HG03139 (cell line): Measurements from ENCODE around the gene BRD3OS.

ENCODE experiments used
- ATAC-seq: cut with Tn5 transposase; IDR thresholded peaks from one replicate; pipeline ENCODE4 v1.9.1; 2021; ENCODE audit not compliant: unreplicated experiment

BRD3OS gene

GRCh38 chr9:134024828-134025605, at the start of gene BRD3OS:
Gene BRD3OS (plus strand): TSS chr9:134025481. CDS start chr9:134026748, 1,267 bp downstream.
- ATAC-seq, result peak; percentile 78

DNA sequence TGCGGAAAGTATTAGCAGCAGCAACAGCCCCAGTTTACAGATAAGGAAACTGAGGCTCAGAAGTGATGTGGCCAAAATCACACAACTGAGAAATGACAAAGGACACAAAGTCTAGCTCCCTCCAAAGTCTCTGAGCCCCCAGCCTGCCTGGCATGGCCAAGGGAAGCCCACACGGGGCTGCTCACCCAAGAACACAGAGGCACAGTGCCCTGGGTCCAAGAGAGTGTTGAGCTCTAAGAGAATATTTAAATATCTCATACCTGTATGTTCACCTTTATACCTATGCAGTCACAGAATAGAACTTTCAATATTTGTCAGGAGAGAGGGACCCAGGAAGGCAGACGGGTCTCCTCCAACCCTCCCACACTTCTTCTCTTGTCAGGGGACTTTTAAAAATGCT, 49.8 kb upstream of the BRD3OS start:
- no peak for ATAC-seq

GRCh38 chr9:133976191-133976861, 49.0 kb upstream of the BRD3OS start:
- ATAC-seq, result no peak

GRCh38 chr9:133976887-133977286, 48.4 kb upstream of the BRD3OS start:
- no peak for ATAC-seq

GRCh38 chr9:133977421-133978201, 47.7 kb upstream of the BRD3OS start:
- ATAC-seq, result no peak

DNA sequence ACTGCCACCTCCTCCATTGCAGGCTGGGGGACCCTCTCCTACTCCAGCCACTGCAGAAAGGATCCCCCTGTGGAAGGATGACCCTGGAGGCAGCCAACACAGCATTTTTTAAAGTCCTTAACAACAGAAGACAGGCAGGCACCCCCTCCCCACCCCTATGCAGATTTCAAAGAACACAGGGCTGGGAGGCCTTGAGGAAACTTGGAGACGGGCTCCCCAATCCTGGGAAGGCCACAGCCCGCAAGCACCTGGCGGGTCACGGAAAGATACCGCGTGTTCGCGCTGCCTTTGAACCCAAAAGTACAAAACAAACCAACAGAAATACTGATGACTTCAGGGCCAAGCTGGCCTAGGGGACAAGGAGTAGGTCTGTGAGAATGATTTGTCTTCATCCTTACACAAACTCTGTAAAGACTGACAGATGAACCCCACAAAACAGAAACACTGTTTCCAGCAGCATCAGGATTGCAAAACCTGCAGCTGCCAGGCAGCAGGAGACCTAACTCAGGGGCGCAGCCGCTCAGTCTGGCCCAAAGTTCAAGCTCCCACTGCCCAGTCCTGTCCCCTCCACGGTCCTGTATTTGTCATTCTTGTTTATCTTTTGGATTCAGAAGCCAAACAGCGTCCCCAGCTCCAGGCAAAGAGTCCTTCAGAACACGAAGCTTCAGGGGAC, 46.9 kb upstream of the BRD3OS start:
- ATAC-seq, result no peak

DNA sequence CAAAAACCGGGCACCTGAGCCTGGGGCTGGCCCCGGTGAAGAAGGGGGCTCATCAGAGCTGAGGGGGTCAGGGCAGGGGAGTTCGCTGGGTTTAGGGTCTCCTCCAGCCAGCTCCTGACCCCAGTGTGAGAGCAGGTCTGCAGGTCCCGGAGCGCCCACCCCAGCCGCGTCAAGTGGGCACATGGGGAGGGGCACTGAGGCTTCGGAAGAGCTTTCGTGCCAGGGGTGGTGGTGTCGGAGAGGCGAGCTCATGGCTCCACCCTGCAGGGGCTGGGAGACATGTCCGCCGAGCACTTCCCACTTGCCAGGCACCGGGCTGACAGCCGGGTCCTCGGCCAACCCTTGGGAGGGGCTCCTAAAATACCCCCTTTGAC, 46.4 kb upstream of the BRD3OS start:
- no peak for ATAC-seq

DNA sequence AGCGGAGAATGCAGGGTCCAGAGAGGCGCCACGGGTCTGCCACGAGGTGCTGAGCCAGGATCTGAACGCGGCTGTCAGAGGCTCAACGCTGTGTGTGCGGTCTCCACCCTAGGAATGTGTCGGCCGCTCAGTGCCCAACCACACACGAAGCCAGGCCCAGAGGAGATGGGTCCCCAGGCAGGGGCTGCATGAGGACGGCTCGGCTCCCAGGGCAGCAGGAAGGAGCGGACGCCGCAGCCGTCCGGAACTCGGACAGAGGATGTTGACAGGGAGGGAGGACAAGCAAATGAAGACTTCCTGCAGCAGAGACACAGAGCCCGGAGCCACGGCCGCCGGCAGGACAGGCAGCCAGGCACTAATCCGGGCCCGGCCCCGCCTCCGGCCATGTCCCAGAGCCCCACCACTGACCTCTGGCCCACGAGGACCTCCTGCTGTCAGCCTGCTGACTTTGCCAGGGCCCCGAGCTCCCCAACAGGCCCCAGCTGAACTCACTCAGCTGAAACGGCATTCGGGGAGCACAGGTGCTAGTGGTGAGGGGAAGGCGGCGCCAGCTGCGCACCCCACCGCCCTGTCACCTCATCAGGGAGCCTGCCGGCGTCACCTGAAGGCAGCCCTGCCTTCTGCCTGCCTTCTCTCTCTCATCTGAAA, 45.9 kb upstream of the BRD3OS start:
- no peak for ATAC-seq

DNA sequence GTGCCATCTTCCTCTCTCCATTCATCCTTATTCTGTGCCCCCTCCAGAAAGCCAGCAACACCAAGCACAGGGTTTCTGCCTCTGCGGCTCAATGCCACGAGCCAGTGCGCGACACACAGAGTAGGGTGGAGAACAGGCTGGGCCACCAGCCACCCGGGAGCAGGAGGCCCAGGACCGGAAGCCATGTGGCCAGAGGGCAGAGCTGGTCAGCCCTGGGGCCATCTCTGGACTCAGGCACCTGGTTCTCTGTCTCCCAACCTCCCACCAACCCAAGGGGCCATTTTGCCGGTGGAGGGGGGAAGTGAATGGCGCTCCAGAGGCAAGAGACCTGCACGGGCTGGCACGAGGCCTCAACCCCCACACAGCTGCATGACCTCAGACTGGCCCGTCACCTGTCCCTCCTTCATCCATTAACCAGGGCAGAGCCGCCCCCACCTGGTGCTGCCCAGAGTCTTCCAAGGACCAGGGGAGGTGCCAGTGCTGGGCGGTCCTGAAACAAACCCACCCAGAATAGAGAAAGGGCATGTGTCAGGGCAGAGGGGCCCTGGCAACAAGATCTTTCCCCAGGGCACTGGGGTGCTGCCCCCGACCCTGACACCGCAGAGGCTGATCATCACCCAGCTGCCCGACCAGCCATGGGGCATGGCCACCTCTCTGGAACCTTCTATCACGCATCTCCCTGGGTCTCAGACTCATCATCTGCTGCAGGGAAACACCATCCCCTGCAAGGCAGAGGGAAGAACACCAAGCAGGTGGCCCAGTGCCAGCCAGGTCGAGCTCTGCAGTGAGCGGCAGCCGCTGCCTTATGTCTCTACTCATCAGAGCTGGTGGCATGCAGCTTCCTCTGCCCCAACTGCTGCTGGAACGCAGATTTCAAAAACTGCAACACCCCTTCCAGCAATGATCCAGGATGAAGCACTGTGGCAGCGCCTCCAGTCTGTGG, 45.1 kb upstream of the BRD3OS start:
- no peak for ATAC-seq

GRCh38 chr9:133980864-133981588, 44.3 kb upstream of the BRD3OS start:
- ATAC-seq, result no peak

GRCh38 chr9:133981589-133981957, 43.7 kb upstream of the BRD3OS start:
- ATAC-seq, result no peak

DNA sequence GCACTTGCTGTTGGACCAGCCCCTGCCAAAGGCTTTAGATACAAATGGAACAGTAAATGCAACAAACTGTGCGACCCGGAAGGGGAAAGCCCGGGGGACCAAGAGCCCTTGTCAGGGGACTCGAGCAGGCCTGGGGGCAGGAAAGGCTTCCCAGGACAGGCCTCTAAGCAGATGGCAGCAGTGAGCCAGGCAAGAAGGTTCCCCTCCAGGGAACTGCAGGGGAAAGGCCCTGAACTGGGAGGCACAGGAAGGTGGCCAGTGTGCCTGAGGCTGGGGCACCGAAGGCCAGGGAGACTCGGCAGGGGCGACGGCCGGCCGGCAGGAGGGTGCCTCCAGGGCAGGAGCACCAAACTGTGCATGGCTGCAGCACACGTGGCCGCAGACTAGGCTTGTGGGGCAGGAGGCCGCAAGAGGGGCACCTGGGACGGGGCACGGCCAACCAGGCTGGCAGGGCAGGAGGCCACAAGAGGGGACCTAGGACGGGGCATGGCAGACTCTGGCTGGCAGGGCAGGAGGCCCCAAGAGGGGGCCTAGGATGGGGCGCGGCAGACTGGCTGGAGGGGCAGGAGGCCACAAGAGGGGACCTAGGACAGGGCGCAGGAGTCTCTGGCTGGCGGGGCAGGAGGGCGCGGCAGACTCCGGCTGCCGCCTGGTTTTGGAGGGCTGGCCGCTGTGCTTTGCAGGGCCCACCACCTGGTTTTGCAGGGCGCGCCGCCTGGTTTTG, 43.2 kb upstream of the BRD3OS start:
- ATAC-seq, result no peak

GRCh38 chr9:133982971-133983720, 42.1 kb upstream of the BRD3OS start:
- ATAC-seq, result no peak

DNA sequence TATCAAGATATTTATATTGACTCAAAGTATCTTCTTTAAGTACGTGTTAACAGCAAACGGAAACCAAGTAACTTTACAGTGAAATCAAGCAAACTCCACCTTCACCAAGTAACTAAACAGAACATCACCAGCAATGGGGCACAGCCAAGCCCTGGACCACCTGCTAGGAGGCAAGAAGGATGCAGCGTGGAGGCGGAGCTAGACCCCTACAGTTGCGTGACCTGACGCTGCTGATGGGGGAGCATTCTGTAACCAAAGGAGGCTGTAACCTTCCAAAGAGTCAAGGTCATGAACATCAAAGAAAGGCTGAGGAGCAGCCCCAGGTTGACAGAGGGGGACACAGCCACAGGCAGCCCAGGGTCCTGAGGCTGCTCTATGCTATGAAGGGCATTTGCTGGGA, 39.2 kb upstream of the BRD3OS start:
- ATAC-seq, result no peak

GRCh38 chr9:133986774-133987445, 38.4 kb upstream of the BRD3OS start:
- no peak for ATAC-seq

GRCh38 chr9:133987446-133987788, 37.9 kb upstream of the BRD3OS start:
- no peak for ATAC-seq

DNA sequence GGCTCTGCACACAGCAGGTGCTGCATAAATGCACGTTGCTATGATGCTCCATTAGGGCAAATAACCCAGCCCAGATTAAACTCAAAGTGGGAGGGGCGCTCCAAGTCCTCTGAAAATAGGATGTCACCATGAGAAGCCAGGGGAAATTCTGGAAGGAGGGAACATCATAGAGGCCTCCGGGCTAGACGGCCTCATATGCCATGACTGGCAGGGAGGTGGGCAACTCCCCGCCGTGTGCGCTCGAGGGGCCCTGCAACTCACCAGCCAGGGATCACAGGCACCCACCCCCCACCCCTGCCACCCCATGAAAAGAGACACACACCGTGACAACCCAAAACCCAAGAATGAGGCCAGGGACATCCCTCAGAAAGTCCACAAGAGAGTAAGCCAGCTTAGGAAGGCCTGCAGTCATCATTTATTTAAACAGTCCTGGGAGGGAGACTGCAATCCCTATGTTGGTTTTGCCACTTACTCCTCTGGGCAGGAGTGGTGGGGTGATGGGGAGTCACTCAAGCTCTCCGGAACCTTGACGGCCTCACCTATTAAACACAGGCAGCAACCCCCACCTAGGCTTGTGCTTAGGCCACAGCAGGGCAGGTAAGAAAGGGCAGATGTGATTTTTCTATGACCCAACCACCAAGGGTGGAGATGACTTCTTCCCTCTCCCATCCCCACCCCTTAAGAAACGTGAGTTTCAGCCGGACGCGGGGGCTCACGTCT, 37.2 kb upstream of the BRD3OS start:
- no peak for ATAC-seq
